ENCODE results near the gene PHC2. TPM values are rescaled to one million over a fixed set of nuclear protein-coding genes. Genes with fewer than 3 reads are reported as not detected.

The PHC2 gene, protein sequence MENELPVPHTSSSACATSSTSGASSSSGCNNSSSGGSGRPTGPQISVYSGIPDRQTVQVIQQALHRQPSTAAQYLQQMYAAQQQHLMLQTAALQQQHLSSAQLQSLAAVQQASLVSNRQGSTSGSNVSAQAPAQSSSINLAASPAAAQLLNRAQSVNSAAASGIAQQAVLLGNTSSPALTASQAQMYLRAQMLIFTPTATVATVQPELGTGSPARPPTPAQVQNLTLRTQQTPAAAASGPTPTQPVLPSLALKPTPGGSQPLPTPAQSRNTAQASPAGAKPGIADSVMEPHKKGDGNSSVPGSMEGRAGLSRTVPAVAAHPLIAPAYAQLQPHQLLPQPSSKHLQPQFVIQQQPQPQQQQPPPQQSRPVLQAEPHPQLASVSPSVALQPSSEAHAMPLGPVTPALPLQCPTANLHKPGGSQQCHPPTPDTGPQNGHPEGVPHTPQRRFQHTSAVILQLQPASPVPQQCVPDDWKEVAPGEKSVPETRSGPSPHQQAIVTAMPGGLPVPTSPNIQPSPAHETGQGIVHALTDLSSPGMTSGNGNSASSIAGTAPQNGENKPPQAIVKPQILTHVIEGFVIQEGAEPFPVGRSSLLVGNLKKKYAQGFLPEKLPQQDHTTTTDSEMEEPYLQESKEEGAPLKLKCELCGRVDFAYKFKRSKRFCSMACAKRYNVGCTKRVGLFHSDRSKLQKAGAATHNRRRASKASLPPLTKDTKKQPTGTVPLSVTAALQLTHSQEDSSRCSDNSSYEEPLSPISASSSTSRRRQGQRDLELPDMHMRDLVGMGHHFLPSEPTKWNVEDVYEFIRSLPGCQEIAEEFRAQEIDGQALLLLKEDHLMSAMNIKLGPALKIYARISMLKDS
- 65.0 and 108 TPM in 2 replicates for total RNA-seq (ENCODE audit: low replicate concordance)

DNA sequence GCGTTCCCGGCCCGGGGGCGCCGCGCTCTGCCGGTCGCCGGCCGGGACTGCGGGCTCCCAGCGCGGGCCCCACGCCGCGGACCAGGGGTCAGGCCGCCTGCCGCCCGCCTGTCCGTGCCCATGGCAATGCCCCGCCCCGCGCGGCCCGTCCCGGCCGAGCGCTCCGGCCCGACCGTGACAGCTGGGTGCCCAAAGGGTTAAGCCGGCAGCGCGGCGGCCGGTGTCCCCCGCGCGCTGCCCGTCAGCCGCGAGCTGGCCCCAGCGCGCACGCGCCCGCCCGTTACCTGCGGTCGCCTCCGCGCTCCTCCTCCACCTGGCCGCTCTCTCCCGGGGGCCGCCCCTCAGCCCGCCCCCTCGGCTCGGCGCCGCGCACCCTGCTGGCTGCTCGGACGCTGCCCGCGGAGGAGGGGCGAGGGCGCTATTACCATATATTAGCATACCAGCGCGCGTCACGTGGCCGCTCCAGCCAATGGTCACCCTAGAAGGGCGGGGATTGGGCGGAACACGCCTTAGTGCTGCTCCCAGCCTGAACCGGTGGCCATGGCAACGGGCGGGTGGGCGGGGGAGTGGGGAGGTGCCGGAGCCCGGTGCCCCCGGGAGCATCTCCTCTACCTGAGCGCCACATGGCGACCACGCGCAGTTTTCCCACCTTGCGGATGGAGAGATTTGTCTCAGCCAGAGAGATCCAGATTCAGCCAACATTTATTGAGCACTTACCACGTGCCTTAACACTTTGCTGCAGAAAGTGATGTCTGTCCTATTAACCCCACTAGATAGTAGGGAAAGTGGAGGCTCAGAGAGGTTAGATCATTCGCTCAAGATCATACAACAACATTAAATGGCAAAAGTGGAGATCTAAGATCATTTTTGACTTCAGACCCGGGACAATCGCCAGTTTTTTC, at the start of gene PHC2:
PHC2 (minus strand) TSS at position 404 of the 902 bp plus-strand sequence. CDS start 55,556 bp downstream, outside the sequence.
- Histone ChIP-seq H3K36me3 (no peaks in the 10 kb centered on the region), H3K9me3 (ENCODE audit: low read depth) (no peaks in the 10 kb centered on the region), H2AFZ (replicated peaks) (peak within 1 kb of the TSS; percentile 53), H3K4me2 (peak within 1 kb of the TSS; percentile 91), H3K27ac (no peak within 1 kb of the TSS), H3K79me2 (ENCODE audit: low read depth) (no peaks in the 10 kb centered on the region), H4K20me1 (ENCODE audit: low read depth) (peaks cover 12% of the 10 kb centered on the region), H3K27me3 (peaks cover 36% of the 10 kb centered on the region), H3F3A (ENCODE audit: low read depth) (peaks cover 25% of the 10 kb centered on the region), H3K4me1 (peaks cover 23% of the 10 kb centered on the region), H3K9ac (no peak within 1 kb of the TSS), H3K4me3 (peak within 1 kb of the TSS; percentile 65)
- peaks cover 29% of the 10 kb centered on the region for H3K4me1 Mint-ChIP-seq
- no peaks in the 10 kb centered on the region for H3K9me3 Mint-ChIP-seq
- peak within 1 kb of the TSS; percentile 80 for H3K4me3 Mint-ChIP-seq
- DNase-seq (ENCODE audit: low spot score), result peak; percentile 99
- TF ChIP-seq EZH2phosphoT487 (IDR thresholded peaks at IDR 0.05), result no peak
- TF ChIP-seq EZH2 (IDR thresholded peaks at IDR 0.05), result no peak
- TF ChIP-seq, protein P1, sequence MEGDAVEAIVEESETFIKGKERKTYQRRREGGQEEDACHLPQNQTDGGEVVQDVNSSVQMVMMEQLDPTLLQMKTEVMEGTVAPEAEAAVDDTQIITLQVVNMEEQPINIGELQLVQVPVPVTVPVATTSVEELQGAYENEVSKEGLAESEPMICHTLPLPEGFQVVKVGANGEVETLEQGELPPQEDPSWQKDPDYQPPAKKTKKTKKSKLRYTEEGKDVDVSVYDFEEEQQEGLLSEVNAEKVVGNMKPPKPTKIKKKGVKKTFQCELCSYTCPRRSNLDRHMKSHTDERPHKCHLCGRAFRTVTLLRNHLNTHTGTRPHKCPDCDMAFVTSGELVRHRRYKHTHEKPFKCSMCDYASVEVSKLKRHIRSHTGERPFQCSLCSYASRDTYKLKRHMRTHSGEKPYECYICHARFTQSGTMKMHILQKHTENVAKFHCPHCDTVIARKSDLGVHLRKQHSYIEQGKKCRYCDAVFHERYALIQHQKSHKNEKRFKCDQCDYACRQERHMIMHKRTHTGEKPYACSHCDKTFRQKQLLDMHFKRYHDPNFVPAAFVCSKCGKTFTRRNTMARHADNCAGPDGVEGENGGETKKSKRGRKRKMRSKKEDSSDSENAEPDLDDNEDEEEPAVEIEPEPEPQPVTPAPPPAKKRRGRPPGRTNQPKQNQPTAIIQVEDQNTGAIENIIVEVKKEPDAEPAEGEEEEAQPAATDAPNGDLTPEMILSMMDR (IDR thresholded peaks at IDR 0.05), result peak; percentile 26
- H3K27me3 Mint-ChIP-seq (ENCODE audit: insufficient read depth, low read depth), result no peaks in the 10 kb centered on the region
- no peaks in the 10 kb centered on the region for H3K36me3 Mint-ChIP-seq
- no peak within 1 kb of the TSS for H3K27ac Mint-ChIP-seq

DNA sequence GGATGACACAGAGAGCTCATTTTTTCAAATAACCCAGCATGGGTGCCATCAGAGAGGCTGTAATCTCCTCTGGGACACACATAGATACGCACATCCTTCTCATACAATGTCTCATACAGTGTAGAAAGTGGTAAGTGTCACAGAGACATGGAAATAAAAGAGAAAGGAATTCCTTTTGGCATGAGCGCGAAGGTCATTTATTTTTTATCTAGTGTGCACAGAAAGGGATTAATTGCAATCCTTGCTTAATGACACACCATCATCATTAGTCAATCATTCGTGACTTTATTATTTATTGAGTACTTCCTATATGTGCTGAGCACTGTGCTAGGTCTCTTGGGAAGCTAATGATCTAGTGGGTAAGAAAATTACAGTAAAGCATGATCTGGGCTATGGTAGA, 46.6 kb upstream of the PHC2 start:
- Histone ChIP-seq H4K20me1 (ENCODE audit: low read depth) (no peaks in the 10 kb centered on the region), H3K4me3 (no peak overlapping the region), H3F3A (ENCODE audit: low read depth) (no peaks in the 10 kb centered on the region), H3K4me2 (no peak overlapping the region), H3K4me1 (peaks cover 5% of the 10 kb centered on the region), H3K79me2 (ENCODE audit: low read depth) (peaks cover 10% of the 10 kb centered on the region), H3K36me3 (no peaks in the 10 kb centered on the region), H3K9ac (no peak overlapping the region), H3K9me3 (ENCODE audit: low read depth) (no peaks in the 10 kb centered on the region), H3K27ac (no peak overlapping the region), H2AFZ (replicated peaks) (no peak overlapping the region), H3K27me3 (no peaks in the 10 kb centered on the region)
- H3K9me3 Mint-ChIP-seq, result no peaks in the 10 kb centered on the region
- H3K27ac Mint-ChIP-seq, result no peak overlapping the region
- H3K36me3 Mint-ChIP-seq, result peaks cover 10% of the 10 kb centered on the region
- no peaks in the 10 kb centered on the region for H3K27me3 Mint-ChIP-seq (ENCODE audit: insufficient read depth, low read depth)
- peaks cover 8% of the 10 kb centered on the region for H3K4me1 Mint-ChIP-seq
- DNase-seq (ENCODE audit: low spot score), result no peak
- TF ChIP-seq EZH2phosphoT487 (IDR thresholded peaks at IDR 0.05), result no peak
- TF ChIP-seq, protein P1 (IDR thresholded peaks at IDR 0.05), result no peak
- TF ChIP-seq EZH2 (IDR thresholded peaks at IDR 0.05), result no peak
- no peak overlapping the region for H3K4me3 Mint-ChIP-seq

DNA sequence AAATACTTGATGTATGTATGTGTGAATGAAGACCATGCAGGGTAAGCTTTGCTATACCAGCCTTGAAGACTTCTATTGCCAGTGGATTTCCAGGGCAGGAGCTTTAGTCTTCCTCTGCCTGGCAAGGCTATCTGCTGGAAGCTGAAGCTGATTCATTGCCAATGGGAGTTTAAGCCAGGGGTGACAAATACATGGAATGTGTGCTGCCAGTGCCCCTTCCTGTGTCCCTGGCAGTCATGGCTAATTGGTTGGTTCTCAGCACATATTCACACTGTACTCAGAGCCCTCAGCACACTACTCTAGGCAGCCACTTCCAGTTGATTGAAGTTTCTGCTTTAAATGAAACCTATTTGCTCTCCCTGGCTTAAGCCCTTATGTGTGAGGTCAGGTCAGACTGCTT, 43.0 kb upstream of the PHC2 start:
- H3K27ac ChIP-seq, result no peak overlapping the region
- no peaks in the 10 kb centered on the region for H4K20me1 ChIP-seq (ENCODE audit: low read depth)
- H2AFZ ChIP-seq (replicated peaks), result no peak overlapping the region
- H3K79me2 ChIP-seq (ENCODE audit: low read depth), result peaks cover 10% of the 10 kb centered on the region
- peaks cover 20% of the 10 kb centered on the region for H3K4me1 ChIP-seq
- no peaks in the 10 kb centered on the region for H3K36me3 ChIP-seq
- H3K36me3 Mint-ChIP-seq, result peaks cover 2% of the 10 kb centered on the region
- no peaks in the 10 kb centered on the region for H3K9me3 ChIP-seq (ENCODE audit: low read depth)
- no peaks in the 10 kb centered on the region for H3K27me3 Mint-ChIP-seq (ENCODE audit: insufficient read depth, low read depth)
- no peak overlapping the region for H3K4me3 ChIP-seq
- DNase-seq (ENCODE audit: low spot score), result no peak
- TF ChIP-seq EZH2 (IDR thresholded peaks at IDR 0.05), result no peak
- TF ChIP-seq EZH2phosphoT487 (IDR thresholded peaks at IDR 0.05), result no peak
- TF ChIP-seq, protein P1 (IDR thresholded peaks at IDR 0.05), result no peak
- H3K9ac ChIP-seq, result no peak overlapping the region
- H3K4me3 Mint-ChIP-seq, result peak overlapping the region; percentile 91
- H3K4me2 ChIP-seq, result no peak overlapping the region
- H3F3A ChIP-seq (ENCODE audit: low read depth), result peaks cover 4% of the 10 kb centered on the region
- no peaks in the 10 kb centered on the region for H3K9me3 Mint-ChIP-seq
- H3K4me1 Mint-ChIP-seq, result peaks cover 30% of the 10 kb centered on the region
- H3K27me3 ChIP-seq, result no peaks in the 10 kb centered on the region
- H3K27ac Mint-ChIP-seq, result no peak overlapping the region
